WI38 (cell line): Measurements from ENCODE around the gene JAM2.

Experiments
- H3K4me3 ChIP-seq: 2 replicates; pipeline ENCODE4 v1.5.1; 2011; ENCODE audit warnings: low read depth, mild to moderate bottlenecking, control low read depth, low read length
- TF ChIP-seq, protein P1 (sequence below): IDR thresholded peaks from 2 replicates; pipeline ENCODE4 v1.5.1; 2012; ENCODE audit warnings: low read depth, mild to moderate bottlenecking, control low read depth, low read length

The JAM2 gene

GRCh38 chr21:25722631-25723030, 83.6 kb downstream of the JAM2 start:
- TF ChIP-seq, protein P1, sequence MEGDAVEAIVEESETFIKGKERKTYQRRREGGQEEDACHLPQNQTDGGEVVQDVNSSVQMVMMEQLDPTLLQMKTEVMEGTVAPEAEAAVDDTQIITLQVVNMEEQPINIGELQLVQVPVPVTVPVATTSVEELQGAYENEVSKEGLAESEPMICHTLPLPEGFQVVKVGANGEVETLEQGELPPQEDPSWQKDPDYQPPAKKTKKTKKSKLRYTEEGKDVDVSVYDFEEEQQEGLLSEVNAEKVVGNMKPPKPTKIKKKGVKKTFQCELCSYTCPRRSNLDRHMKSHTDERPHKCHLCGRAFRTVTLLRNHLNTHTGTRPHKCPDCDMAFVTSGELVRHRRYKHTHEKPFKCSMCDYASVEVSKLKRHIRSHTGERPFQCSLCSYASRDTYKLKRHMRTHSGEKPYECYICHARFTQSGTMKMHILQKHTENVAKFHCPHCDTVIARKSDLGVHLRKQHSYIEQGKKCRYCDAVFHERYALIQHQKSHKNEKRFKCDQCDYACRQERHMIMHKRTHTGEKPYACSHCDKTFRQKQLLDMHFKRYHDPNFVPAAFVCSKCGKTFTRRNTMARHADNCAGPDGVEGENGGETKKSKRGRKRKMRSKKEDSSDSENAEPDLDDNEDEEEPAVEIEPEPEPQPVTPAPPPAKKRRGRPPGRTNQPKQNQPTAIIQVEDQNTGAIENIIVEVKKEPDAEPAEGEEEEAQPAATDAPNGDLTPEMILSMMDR = no peak
- no peak overlapping the region for H3K4me3 ChIP-seq

GRCh38 chr21:25732091-25732760, 93.2 kb downstream of the JAM2 start:
- TF ChIP-seq, protein P1 = no peak
- H3K4me3 ChIP-seq = no peak overlapping the region

GRCh38 chr21:25733859-25734653, 95.0 kb downstream of the JAM2 start:
- TF ChIP-seq, protein P1 = no peak
- peak overlapping the region; percentile 90 for H3K4me3 ChIP-seq

- H3K4me3 ChIP-seq = peak overlapping the region; percentile 90
- TF ChIP-seq, protein P1 = no peak
Observed at GRCh38 chr21:25734654-25734903, 95.5 kb downstream of the JAM2 start.

DNA sequence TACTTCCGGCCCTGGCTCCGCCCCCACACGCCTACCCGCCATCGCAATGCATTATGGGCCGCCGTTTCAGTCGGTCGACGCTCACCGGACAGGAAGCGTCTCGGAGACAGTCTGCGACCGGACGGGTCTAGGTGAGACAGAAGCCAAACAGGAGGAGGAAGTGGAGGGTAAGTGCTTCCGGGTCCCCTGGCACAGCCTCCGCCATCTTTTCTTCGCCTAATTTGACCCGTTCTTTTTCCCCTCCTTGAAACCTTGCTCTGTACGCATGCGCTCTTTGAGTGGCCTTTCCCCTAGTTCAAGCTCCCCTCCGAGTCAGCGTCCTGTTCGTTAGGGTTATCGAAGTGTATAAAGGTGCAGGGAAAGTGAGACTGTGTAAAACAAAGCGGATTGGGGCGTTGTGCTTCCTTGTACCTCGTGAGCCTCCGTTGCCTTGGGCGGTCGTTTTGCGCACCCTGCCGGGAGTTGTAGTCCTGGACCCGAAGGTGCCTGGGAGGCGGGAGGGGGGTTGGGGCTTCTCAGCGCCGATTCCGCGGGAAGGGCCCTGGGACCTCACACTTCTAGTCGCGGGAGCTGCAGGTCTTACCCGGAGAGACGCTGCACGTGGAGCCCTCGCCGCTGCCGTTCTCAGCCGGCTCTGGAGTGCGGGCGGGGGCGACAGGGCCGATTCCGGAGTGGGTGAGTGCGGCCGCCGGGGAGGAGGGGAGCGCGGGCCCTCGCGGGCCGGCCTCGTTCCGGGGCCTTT, 96.0 kb downstream of the JAM2 start, which contains the start of the genes ATP5PF and GABPA:
TSS of gene ATP5PF (minus strand) at position 1 of the 742 bp plus-strand sequence. CDS start 5,110 bp downstream, outside the sequence.
TSS of gene GABPA (plus strand) at position 69 of the 742 bp plus-strand sequence. CDS start 6,627 bp downstream, outside the sequence.
- TF ChIP-seq, protein P1 = no peak
- peak within 1 kb of the TSS; percentile 90 for H3K4me3 ChIP-seq

DNA sequence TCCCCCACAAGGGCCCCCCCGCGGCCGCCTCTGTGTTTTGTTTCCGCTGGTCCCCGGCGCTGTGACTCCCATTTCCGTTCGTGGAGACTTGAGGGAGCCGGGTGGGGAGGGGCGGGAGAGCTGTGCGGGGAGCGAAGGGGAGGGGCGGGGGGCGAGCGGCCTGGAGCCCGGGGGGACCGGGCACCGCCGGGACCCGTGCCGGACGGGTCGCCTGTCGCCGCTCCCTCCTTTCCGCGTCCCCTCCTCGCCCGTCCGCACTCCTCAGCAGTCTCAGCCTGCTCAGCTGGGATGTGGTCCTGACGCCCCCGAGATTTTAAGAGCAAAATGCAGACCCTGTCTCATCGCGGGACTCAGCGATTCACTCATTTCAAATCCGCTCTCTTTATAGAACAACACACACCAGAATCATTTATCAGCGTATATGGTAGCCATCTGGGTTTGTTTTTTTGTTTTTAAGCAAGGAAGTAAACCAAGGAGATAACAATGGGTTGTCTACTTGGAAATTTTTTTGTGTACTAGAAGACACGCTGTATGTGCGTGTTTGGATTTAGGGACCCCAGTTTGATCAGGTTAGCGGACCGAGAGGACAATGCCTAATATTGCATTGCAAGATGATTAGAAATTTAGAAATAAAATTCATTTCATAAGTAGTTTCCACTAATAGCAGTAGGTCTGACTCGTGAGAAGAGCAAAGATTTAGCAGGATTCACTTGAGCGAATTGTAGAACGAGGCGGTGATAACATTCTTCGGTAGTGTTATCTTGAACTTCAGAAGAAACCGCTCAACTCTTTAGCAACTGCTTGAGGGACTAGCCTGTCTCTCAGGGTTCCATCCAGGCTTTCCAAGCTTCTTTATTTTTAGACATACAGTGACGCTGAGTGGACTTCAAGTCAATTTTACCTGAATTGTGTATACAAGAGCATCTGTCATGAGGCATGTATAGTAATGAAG, 96.9 kb downstream of the JAM2 start:
- H3K4me3 ChIP-seq = peak overlapping the region; percentile 90
- TF ChIP-seq, protein P1 = no peak
